Large intestine (tissue), 3 donors: ENCODE measurements around the gene RBM26. TPM values are rescaled to one million over a fixed set of nuclear protein-coding genes. Genes with fewer than 3 reads are reported as not detected.

Experiments
- DNase-seq, 2 donors: peaks; one replicate each; pipeline versions ENCODE4 v3.0.0 to v3.0.0-alpha.2; 2013
- H3K27ac ChIP-seq: one replicate; pipeline ENCODE4 v1.5.1; 2013; ENCODE audit warnings: low read length
- H3K27me3 ChIP-seq: 2 replicates; pipeline ENCODE4 v1.6.1; 2013; ENCODE audit warnings: low read length; ENCODE audit not compliant: control insufficient read depth, insufficient read depth
- H3K36me3 ChIP-seq: 2 replicates; pipeline ENCODE4 v1.6.1; 2013; ENCODE audit warnings: low read length; ENCODE audit not compliant: control insufficient read depth, insufficient read depth
- H3K4me1 ChIP-seq: one replicate; pipeline ENCODE4 v1.6.1; 2013; ENCODE audit warnings: low read length; ENCODE audit not compliant: control insufficient read depth, insufficient read depth
- H3K4me3 ChIP-seq: one replicate; pipeline ENCODE4 v1.5.1; 2013; ENCODE audit warnings: low read length
- H3K9me3 ChIP-seq: one replicate; pipeline ENCODE4 v1.6.1; 2013; ENCODE audit warnings: mild to moderate bottlenecking, low read depth, low read length, moderate library complexity; ENCODE audit not compliant: control insufficient read depth
- whole genome bisulfite sequencing: methylation state at CpG from one replicate; pipeline ENCODE4 v1.1.5; 2013; ENCODE audit warnings: low lambda C conversion rate; ENCODE audit not compliant: insufficient coverage; 5-methylcytosine and 5-hydroxymethylcytosine counted together
- polyA plus RNA-seq: library from polyadenylated mRNA; unstranded; fragments of 120-200 nt; gene quantifications from one replicate; pipeline ENCODE4 v1.2.1, GENCODE V29; 2013

The RBM26 gene
- polyA plus RNA-seq, 1 donor, result 57.9 TPM

GRCh38 chr13:79423801-79424642 lies 18.0 kb upstream of the RBM26 start:
- peak in 1 of 2 donors; percentile 38 for DNase-seq
- no peak overlapping the region for H3K27ac ChIP-seq
- H3K4me1 ChIP-seq, result no peaks in the 10 kb centered on the region
- H3K9me3 ChIP-seq, result no peaks in the 10 kb centered on the region
- no peaks in the 10 kb centered on the region for H3K36me3 ChIP-seq
- 13% methylated on average over 1 of the region's 2 CpGs for WGBS
- no peak overlapping the region for H3K4me3 ChIP-seq
- no peaks in the 10 kb centered on the region for H3K27me3 ChIP-seq

DNA sequence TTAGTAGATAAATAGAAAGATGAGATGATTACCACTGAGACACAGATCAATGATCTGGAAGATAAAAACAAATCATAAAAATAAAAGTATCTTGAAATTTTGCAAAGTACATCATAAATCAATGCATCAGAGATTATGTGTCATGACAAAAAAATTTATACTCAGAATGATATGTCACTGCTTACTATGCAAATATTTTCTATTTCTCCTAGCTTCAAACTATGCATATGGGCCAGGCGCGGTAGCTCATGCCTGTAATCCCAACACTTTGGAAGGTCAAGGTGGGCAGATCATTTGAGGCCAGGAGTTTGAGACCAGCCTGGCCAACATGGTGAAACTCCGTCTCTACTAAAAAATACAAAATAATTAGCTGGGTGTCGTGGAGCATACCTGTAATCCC lies 17.3 kb upstream of the RBM26 start:
- Histone ChIP-seq H3K4me1 (no peaks in the 10 kb centered on the region), H3K9me3 (no peaks in the 10 kb centered on the region), H3K4me3 (no peak overlapping the region), H3K27me3 (no peaks in the 10 kb centered on the region), H3K27ac (no peak overlapping the region), H3K36me3 (no peaks in the 10 kb centered on the region)
- 100% methylated on average over 2 of the region's 4 CpGs for WGBS
- DNase-seq, result no peak

GRCh38 chr13:79419365-79419764 lies 13.3 kb upstream of the RBM26 start:
- Histone ChIP-seq H3K4me1 (no peaks in the 10 kb centered on the region), H3K4me3 (no peak overlapping the region), H3K27ac (no peak overlapping the region), H3K9me3 (no peaks in the 10 kb centered on the region), H3K27me3 (no peaks in the 10 kb centered on the region), H3K36me3 (no peaks in the 10 kb centered on the region)
- WGBS, result 100% methylated on average over 1 of the region's 1 CpG
- DNase-seq, result no peak

DNA sequence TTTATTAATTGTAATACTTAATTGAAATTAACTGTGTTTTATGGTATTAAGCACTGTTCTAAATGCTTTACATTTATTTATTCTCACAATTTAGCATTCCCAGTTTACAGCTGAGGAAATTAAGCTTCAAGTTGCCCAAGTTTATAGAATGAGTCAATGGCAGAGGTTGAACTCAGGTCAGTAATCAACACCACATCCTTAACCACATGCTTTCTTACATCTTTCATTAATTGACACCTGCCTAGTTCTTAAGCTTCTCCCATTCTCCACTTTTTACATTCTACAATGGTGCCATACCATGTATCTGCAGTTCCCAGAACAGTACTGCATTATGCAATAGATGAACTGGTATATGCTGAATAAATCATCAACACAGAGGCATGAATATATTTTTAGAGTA lies 11.7 kb upstream of the RBM26 start:
- Histone ChIP-seq H3K4me3 (no peak overlapping the region), H3K9me3 (no peaks in the 10 kb centered on the region), H3K27ac (no peak overlapping the region), H3K27me3 (no peaks in the 10 kb centered on the region), H3K4me1 (no peaks in the 10 kb centered on the region), H3K36me3 (no peaks in the 10 kb centered on the region)
- DNase-seq, result no peak

- Histone ChIP-seq H3K4me1 (peaks cover 4% of the 10 kb centered on the region), H3K27ac (no peak overlapping the region), H3K9me3 (no peaks in the 10 kb centered on the region), H3K36me3 (no peaks in the 10 kb centered on the region), H3K4me3 (no peak overlapping the region), H3K27me3 (no peaks in the 10 kb centered on the region)
- WGBS, result no CpG with 5 or more reads among the region's 3 CpGs
- no peak for DNase-seq
Observed at GRCh38 chr13:79413521-79413920, 7.5 kb upstream of the RBM26 start.

- Histone ChIP-seq H3K27me3 (no peaks in the 10 kb centered on the region), H3K27ac (peak overlapping the region; percentile 16), H3K4me3 (no peak overlapping the region), H3K9me3 (no peaks in the 10 kb centered on the region), H3K36me3 (no peaks in the 10 kb centered on the region), H3K4me1 (peaks cover 12% of the 10 kb centered on the region)
- 57% methylated on average over 3 of the region's 4 CpGs for WGBS
- DNase-seq, result peak in 1 of 2 donors; percentile 39
Observed at GRCh38 chr13:79409828-79410227, 3.8 kb upstream of the RBM26 start.

GRCh38 chr13:79407349-79407979 lies 1.4 kb upstream of the RBM26 start:
- H3K36me3 ChIP-seq, result no peaks in the 10 kb centered on the region
- no peak for DNase-seq
- no peaks in the 10 kb centered on the region for H3K27me3 ChIP-seq
- peak overlapping the region; percentile 89 for H3K4me3 ChIP-seq
- no peak overlapping the region for H3K27ac ChIP-seq
- WGBS, result 87% methylated on average over 2 of the region's 4 CpGs
- H3K4me1 ChIP-seq, result peaks cover 18% of the 10 kb centered on the region
- no peaks in the 10 kb centered on the region for H3K9me3 ChIP-seq

- peak overlapping the region; percentile 92 for H3K27ac ChIP-seq
- H3K4me1 ChIP-seq, result peaks cover 19% of the 10 kb centered on the region
- no peaks in the 10 kb centered on the region for H3K27me3 ChIP-seq
- H3K36me3 ChIP-seq, result no peaks in the 10 kb centered on the region
- peak overlapping the region; percentile 89 for H3K4me3 ChIP-seq
- no peaks in the 10 kb centered on the region for H3K9me3 ChIP-seq
- no CpG with 5 or more reads among the region's 4 CpGs for WGBS
- DNase-seq, result no peak
Observed at GRCh38 chr13:79406597-79406908, 498 bp upstream of the RBM26 start.

DNA sequence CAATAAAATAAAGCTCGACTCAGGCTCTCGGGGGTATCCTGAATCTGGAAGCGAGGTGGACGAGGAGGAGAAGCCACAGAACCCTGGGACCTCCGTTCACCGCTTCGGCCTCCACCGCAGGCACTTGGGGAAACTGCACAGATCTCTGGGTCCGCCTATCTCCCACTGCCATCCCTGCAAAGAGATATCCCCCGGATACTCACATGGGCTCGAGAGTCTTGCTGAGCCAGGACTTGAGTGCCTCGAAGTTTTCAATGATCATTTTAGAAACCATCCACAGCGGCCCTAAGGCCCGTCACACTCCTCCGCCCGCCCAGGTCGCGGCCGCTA lies 589 bp downstream of the RBM26 start:
- no peak for DNase-seq
- WGBS, result 0% methylated on average over 2 of the region's 19 CpGs
- Histone ChIP-seq H3K27me3 (no peaks in the 10 kb centered on the region), H3K9me3 (no peaks in the 10 kb centered on the region), H3K4me3 (peak overlapping the region; percentile 89), H3K4me1 (peaks cover 19% of the 10 kb centered on the region), H3K36me3 (no peaks in the 10 kb centered on the region), H3K27ac (peak overlapping the region; percentile 92)

DNA sequence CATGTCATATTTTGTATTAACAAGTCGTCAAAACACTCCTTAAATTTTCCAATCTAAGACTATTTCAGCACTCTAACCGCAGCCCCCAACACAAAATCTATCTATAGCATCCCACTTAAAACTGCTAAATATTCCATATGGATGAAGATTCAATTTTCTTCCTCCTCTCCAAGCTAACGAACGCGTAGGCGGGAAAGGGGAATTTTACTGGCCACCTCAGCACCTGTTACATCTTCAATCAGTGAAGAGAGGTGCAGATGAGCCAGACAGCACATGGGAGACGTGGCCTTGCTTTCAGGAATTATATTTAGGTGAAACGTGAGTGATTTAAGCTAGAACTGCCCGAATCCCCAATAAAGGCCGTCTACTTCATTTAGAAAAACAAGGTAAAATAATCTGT lies 1.1 kb downstream of the RBM26 start:
- Histone ChIP-seq H3K4me1 (peaks cover 19% of the 10 kb centered on the region), H3K4me3 (peak overlapping the region; percentile 89), H3K27me3 (no peaks in the 10 kb centered on the region), H3K36me3 (no peaks in the 10 kb centered on the region), H3K27ac (peak overlapping the region; percentile 92), H3K9me3 (no peaks in the 10 kb centered on the region)
- DNase-seq, result peak in 1 of 2 donors; percentile 29
- no CpG with 5 or more reads among the region's 10 CpGs for WGBS

DNA sequence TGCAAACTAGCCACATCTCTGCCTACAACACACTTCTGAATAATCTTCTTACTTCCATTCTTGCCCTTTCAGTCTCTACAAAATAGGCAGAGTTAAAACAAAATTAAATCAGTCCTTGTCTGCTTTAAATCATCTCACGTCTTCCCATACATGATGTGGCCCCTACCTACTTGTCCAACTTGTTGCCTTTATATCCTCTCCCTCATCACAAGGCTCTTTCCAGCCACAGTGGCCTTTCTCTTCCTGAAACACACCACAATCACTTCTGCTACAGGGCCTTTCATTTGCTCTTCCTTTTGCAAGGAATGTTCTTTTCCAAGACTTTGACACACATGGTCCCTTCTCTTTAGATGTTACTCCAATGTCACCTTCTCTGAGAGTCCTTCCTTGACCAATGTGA lies 1.7 kb downstream of the RBM26 start:
- Histone ChIP-seq H3K27ac (no peak overlapping the region), H3K4me1 (peaks cover 19% of the 10 kb centered on the region), H3K9me3 (no peaks in the 10 kb centered on the region), H3K36me3 (peaks cover 5% of the 10 kb centered on the region), H3K27me3 (no peaks in the 10 kb centered on the region), H3K4me3 (peak overlapping the region; percentile 89)
- WGBS, result 10% methylated on average over 1 of the region's 1 CpG
- peak in 1 of 2 donors; percentile 31 for DNase-seq
